OCI-LY3 (cell line): ENCODE measurements around the gene DOP1B.

Experiments
- CTCF ChIP-seq: fragments of 200-600, 300-600 bp; sonication (generic); IDR thresholded peaks from 2 replicates; pipeline ENCODE4 v1.5.1; 2014; ENCODE audit warnings: antibody characterized with exemption, low read length, low read depth
- EZH2phosphoT487 ChIP-seq: fragments of 200-600 bp; shearing (Covaris generic); IDR thresholded peaks from 2 replicates; pipeline ENCODE4 v1.6.1; 2018; ENCODE audit warnings: antibody characterized with exemption, mixed run types, low read depth

- no peak for TF ChIP-seq CTCF
- no peak for TF ChIP-seq EZH2phosphoT487
Measured at GRCh38 chr21:36122977-36123376, 33.6 kb upstream of the DOP1B start.
